GM20000 (cell line): ENCODE data around the gene HOXD10.

Experiments used
- DNase-seq: peaks from one replicate; pipeline ENCODE4 v3.0.0; 2012; ENCODE audit warnings: low spot score
- CTCF ChIP-seq: IDR thresholded peaks from 2 replicates; pipeline ENCODE4 v1.5.1; 2012; ENCODE audit warnings: mild to moderate bottlenecking, control low read depth; ENCODE audit errors: extremely low read depth, missing control alignments

HOXD10 gene

GRCh38 chr2:176161825-176162626 lies 45.4 kb downstream of the HOXD10 start:
- DNase-seq = no peak
- no peak for TF ChIP-seq CTCF

- no peak for TF ChIP-seq CTCF
- DNase-seq = no peak
Measured at GRCh38 chr2:176162911-176163671, 46.5 kb downstream of the HOXD10 start.

- no peak for DNase-seq
- TF ChIP-seq CTCF = no peak
Measured at GRCh38 chr2:176163672-176164056, 47.1 kb downstream of the HOXD10 start.

- no peak for DNase-seq
- no peak for TF ChIP-seq CTCF
Measured at GRCh38 chr2:176164201-176164600, 47.6 kb downstream of the HOXD10 start.

- no peak for DNase-seq
- no peak for TF ChIP-seq CTCF
Measured at GRCh38 chr2:176164611-176165369, 48.2 kb downstream of the HOXD10 start.

- no peak for DNase-seq
- TF ChIP-seq CTCF = no peak
Measured at GRCh38 chr2:176165370-176166050, 48.9 kb downstream of the HOXD10 start.
